HG02870 (cell line): ENCODE results near the gene P4HA3.

Source experiments
- ATAC-seq: cut with Tn5 transposase; IDR thresholded peaks from one replicate; pipeline ENCODE4 v1.9.1; 2021; ENCODE audit warnings: mild to moderate bottlenecking, moderate library complexity; ENCODE audit not compliant: unreplicated experiment

The P4HA3 gene

GRCh38 chr11:74268456-74268855 is 43.0 kb downstream of the P4HA3 start:
- no peak for ATAC-seq

- no peak for ATAC-seq
Observed at GRCh38 chr11:74267014-74267413, 44.4 kb downstream of the P4HA3 start.

GRCh38 chr11:74265256-74265655 is 46.2 kb downstream of the P4HA3 start:
- no peak for ATAC-seq

- ATAC-seq = no peak
Observed at GRCh38 chr11:74262725-74263124, 48.7 kb downstream of the P4HA3 start.

- no peak for ATAC-seq
Observed at GRCh38 chr11:74257959-74258553, 53.4 kb downstream of the P4HA3 start.

- no peak for ATAC-seq
Observed at GRCh38 chr11:74256378-74257133, 54.9 kb downstream of the P4HA3 start.

GRCh38 chr11:74255741-74256375 is 55.6 kb downstream of the P4HA3 start:
- ATAC-seq = no peak

GRCh38 chr11:74253361-74253760 is 58.1 kb downstream of the P4HA3 start:
- ATAC-seq = no peak

- no peak for ATAC-seq
Observed at GRCh38 chr11:74249496-74249895, 61.9 kb downstream of the P4HA3 start.

GRCh38 chr11:74248469-74248868 is 63.0 kb downstream of the P4HA3 start:
- no peak for ATAC-seq

GRCh38 chr11:74238243-74238642 is 73.2 kb downstream of the P4HA3 start:
- ATAC-seq = no peak

GRCh38 chr11:74237541-74237940 is 73.9 kb downstream of the P4HA3 start:
- no peak for ATAC-seq

GRCh38 chr11:74235121-74235520 is 76.3 kb downstream of the P4HA3 start:
- ATAC-seq = no peak

- no peak for ATAC-seq
Observed at GRCh38 chr11:74233683-74234082, 77.8 kb downstream of the P4HA3 start.

GRCh38 chr11:74232311-74232950 is 79.0 kb downstream of the P4HA3 start:
- no peak for ATAC-seq

GRCh38 chr11:74226907-74227306 is 84.5 kb downstream of the P4HA3 start:
- ATAC-seq = no peak

GRCh38 chr11:74225565-74225964 is 85.9 kb downstream of the P4HA3 start:
- ATAC-seq = no peak

GRCh38 chr11:74221816-74222215 is 89.6 kb downstream of the P4HA3 start:
- no peak for ATAC-seq

- ATAC-seq = no peak
Observed at GRCh38 chr11:74220376-74220775, 91.1 kb downstream of the P4HA3 start.
